ENCODE measurements around the gene NADK2.

DNA sequence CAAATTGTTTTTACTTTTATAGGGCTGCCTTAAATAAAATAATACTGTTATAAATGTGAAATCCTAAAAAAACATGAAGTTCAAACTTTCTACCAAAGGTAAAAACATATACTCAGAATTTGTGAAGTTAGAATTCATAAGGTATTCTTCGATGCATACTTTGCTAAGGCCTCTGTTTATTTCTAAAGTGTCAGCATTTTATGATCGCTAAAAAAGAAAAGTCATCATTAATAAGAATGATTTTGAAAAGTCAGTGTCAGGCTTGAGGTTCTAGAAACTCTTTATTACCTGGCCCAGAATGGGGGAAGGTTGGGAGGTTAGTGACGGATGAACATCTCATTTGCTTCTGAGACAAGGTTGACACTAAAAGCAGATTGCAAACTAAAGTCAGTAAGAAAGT, 26.2 kb upstream of the NADK2 start:
- TF ChIP-seq CTCF (IDR thresholded peaks at IDR 0.05) (no peak), POLR2A (IDR thresholded peaks at IDR 0.05) (no peak), EP300 (IDR thresholded peaks at IDR 0.05) (no peak)

All from ovary (tissue), 3 donors.